ENCODE data around the gene PLIN5. TPM values are rescaled to one million over a fixed set of nuclear protein-coding genes. Genes with fewer than 3 reads are reported as not detected.

PLIN5 gene
- polyA plus RNA-seq, 1 donor (not counting 4 experiments of a cell fraction or from before 2014, with no cell fraction given), result not detected

DNA sequence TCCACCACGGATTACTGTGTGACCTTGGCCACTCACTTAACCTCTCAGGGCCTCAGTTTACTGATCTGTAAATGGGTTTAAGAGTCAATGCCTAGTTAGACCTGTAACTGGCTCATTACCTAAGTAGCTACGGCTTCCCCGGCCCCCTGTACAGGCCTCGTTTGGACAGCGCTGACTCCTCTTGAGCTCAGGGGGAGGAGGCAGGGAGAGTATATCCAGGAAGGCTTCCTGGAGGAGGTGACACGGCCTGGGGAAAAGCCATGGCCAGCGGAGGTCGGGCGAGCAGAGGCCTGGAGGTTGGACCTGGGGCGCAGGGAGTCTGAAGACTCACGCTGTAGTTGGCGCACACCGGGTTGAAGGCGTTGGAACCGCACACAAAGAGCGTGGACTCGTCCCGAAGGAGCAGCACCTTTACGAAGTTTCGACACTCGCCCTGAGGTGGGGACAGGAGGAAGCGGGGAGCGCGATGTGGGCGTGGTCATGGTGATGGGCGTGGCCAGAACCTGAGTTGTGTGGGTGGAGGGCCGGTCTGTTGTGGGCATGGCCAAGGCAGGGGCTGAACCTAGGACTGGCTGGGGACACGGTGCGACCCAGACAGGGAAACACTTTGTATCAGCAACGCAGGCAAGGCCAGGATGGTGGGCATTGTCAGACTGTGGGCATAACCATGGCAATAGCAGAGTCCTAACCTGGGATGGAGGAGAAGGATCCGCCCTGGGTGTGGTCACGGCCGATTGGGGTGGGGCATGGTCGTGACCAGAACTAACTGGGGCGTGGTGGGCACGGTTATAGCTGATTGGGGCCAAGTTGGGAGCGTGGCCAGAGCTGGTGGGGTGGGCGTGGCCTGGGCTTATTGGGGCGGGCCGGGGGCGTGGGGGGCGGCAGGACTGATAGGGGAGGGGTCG lies 20.9 kb upstream of the PLIN5 start:
- Histone ChIP-seq H3K27me3 (ENCODE audit: control insufficient read depth, extremely low read depth, insufficient read depth, low read length) (no peaks in the 10 kb centered on the region), H3K4me3 (ENCODE audit: control insufficient read depth in 2 of 3, extremely low read depth in 1 of 3, insufficient read depth in 2 of 3, low read depth in 1 of 3, low read length in 3 of 3) (no peak overlapping the region), H3K79me2 (ENCODE audit: control insufficient read depth, insufficient read depth, low read length) (no peaks in the 10 kb centered on the region), H3K4me2 (ENCODE audit: control insufficient read depth, extremely low read depth, insufficient read depth, low read depth, low read length) (no peak overlapping the region), H3K9me1 (ENCODE audit: control insufficient read depth, extremely low read depth, insufficient read depth, low read length) (no peaks in the 10 kb centered on the region), H3K9ac (ENCODE audit: control insufficient read depth, extremely low read depth, insufficient read depth, low read length) (no peak overlapping the region), H4K20me1 (ENCODE audit: control insufficient read depth, extremely low read depth, insufficient read depth, low read length) (no peaks in the 10 kb centered on the region), H3K27ac (ENCODE audit: control insufficient read depth, insufficient read depth, low read length) (no peak overlapping the region), H3K9me3 (ENCODE audit: control insufficient read depth, low read depth, low read length) (no peaks in the 10 kb centered on the region), H3K4me1 (ENCODE audit: control insufficient read depth, extremely low read depth, insufficient read depth, low read length) (no peaks in the 10 kb centered on the region), H3K36me3 (ENCODE audit: control insufficient read depth in 2 of 2, extremely low read depth in 1 of 2, insufficient read depth in 2 of 2, low read length in 2 of 2) (no peaks in the 10 kb centered on the region), H2AFZ (ENCODE audit: control insufficient read depth, low read length) (no peak overlapping the region)
- dilution Hi-C loops (cut with MboI; ENCODE audit: extremely low pct_ligation_motif_present, low sequenced_read_pairs), result no loop called here
- DNase-seq (ENCODE audit: low read depth, low spot score) (no peak), FAIRE-seq (no peak)
- no peak for TF ChIP-seq EZH2 (IDR thresholded peaks at IDR 0.05; ENCODE audit: low read length)
- TF ChIP-seq, protein P1, sequence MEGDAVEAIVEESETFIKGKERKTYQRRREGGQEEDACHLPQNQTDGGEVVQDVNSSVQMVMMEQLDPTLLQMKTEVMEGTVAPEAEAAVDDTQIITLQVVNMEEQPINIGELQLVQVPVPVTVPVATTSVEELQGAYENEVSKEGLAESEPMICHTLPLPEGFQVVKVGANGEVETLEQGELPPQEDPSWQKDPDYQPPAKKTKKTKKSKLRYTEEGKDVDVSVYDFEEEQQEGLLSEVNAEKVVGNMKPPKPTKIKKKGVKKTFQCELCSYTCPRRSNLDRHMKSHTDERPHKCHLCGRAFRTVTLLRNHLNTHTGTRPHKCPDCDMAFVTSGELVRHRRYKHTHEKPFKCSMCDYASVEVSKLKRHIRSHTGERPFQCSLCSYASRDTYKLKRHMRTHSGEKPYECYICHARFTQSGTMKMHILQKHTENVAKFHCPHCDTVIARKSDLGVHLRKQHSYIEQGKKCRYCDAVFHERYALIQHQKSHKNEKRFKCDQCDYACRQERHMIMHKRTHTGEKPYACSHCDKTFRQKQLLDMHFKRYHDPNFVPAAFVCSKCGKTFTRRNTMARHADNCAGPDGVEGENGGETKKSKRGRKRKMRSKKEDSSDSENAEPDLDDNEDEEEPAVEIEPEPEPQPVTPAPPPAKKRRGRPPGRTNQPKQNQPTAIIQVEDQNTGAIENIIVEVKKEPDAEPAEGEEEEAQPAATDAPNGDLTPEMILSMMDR (optimal IDR thresholded peaks at IDR 0.05 in 1 of 3, IDR thresholded peaks at IDR 0.05 in 1 of 3, conservative IDR thresholded peaks at IDR 0.05 in 1 of 3; ENCODE audit: extremely low read depth in 1 of 3, insufficient read depth in 2 of 3, low read length in 3 of 3), result no peak

DNA sequence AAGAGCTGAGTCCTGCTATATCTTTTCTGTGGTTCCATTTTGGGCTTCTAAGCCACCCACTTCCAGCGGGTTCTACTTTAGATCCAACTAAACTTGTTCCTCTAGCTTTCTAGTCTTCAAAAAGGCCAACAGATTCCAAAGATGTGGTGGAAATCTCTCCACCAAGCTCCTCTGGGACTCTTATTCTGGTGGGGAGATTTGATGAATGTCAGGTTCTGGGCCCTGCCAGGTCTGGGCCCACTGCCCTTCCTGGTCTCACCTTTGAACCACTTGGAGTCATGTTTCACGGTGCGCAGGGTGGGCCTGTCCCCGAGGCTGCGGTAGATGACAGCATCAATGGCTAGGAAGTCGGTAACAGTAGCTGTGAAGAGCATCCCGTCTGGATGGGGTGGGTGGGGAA lies 19.7 kb upstream of the PLIN5 start:
- H3K27me3 ChIP-seq (ENCODE audit: control insufficient read depth, extremely low read depth, insufficient read depth, low read length), result no peaks in the 10 kb centered on the region
- DNase-seq (ENCODE audit: low read depth, low spot score) (no peak), FAIRE-seq (no peak)
- no peaks in the 10 kb centered on the region for H3K9me1 ChIP-seq (ENCODE audit: control insufficient read depth, extremely low read depth, insufficient read depth, low read length)
- no peaks in the 10 kb centered on the region for H3K9me3 ChIP-seq (ENCODE audit: control insufficient read depth, low read depth, low read length)
- no peak overlapping the region for H2AFZ ChIP-seq (ENCODE audit: control insufficient read depth, low read length)
- H3K4me3 ChIP-seq (ENCODE audit: control insufficient read depth in 2 of 3, extremely low read depth in 1 of 3, insufficient read depth in 2 of 3, low read depth in 1 of 3, low read length in 3 of 3), result no peak overlapping the region
- H3K4me1 ChIP-seq (ENCODE audit: control insufficient read depth, extremely low read depth, insufficient read depth, low read length), result no peaks in the 10 kb centered on the region
- H3K79me2 ChIP-seq (ENCODE audit: control insufficient read depth, insufficient read depth, low read length), result no peaks in the 10 kb centered on the region
- H3K9ac ChIP-seq (ENCODE audit: control insufficient read depth, extremely low read depth, insufficient read depth, low read length), result no peak overlapping the region
- dilution Hi-C loops (cut with MboI; ENCODE audit: extremely low pct_ligation_motif_present, low sequenced_read_pairs), result no loop called here
- no peaks in the 10 kb centered on the region for H3K36me3 ChIP-seq (ENCODE audit: control insufficient read depth in 2 of 2, extremely low read depth in 1 of 2, insufficient read depth in 2 of 2, low read length in 2 of 2)
- H3K27ac ChIP-seq (ENCODE audit: control insufficient read depth, insufficient read depth, low read length), result no peak overlapping the region
- H4K20me1 ChIP-seq (ENCODE audit: control insufficient read depth, extremely low read depth, insufficient read depth, low read length), result no peaks in the 10 kb centered on the region
- TF ChIP-seq, protein P1 (optimal IDR thresholded peaks at IDR 0.05 in 1 of 3, IDR thresholded peaks at IDR 0.05 in 1 of 3, conservative IDR thresholded peaks at IDR 0.05 in 1 of 3; ENCODE audit: extremely low read depth in 1 of 3, insufficient read depth in 2 of 3, low read length in 3 of 3), result no peak
- no peak overlapping the region for H3K4me2 ChIP-seq (ENCODE audit: control insufficient read depth, extremely low read depth, insufficient read depth, low read depth, low read length)

Data from keratinocyte (primary cell).